Gastroesophageal sphincter (tissue), 4 donors: ENCODE measurements around the gene AFG1L. TPM values are rescaled to one million over a fixed set of nuclear protein-coding genes. Genes with fewer than 3 reads are reported as not detected.
"Not testable (repeated sequence)": the region's sequence is repeated elsewhere in the genome, so short reads cannot be mapped to it uniquely, and the experiment has no call there.

Experiments
- ATAC-seq: fragments of 150-250 bp; one replicate; pipeline ENCODE4 v1.9.1; 2016; ENCODE audit warnings: mild to moderate bottlenecking, moderate library complexity
- H3K27ac ChIP-seq, 4 donors: fragments of 200-600 bp; sonication (generic) in 3 of 4; 1 replicate in 3 of 4; 2 replicates in 1 of 4; pipeline ENCODE4 v1.5.1; 2016 to 2019
- H3K27me3 ChIP-seq: fragments of 200-600 bp; sonication (generic); one replicate; pipeline ENCODE4 v1.5.1; 2019
- H3K36me3 ChIP-seq, 2 donors: fragments of 200-600 bp; sonication (generic); one replicate each; pipeline ENCODE4 v1.5.1; 2019; ENCODE audit warnings: control low read depth in 1 of 2
- H3K4me1 ChIP-seq, 3 donors: fragments of 200-600 bp; sonication (generic); 1 replicate in 2 of 3; 2 replicates in 1 of 3; pipeline ENCODE4 v1.5.1; 2016 to 2019; ENCODE audit warnings: control low read depth in 2 of 3
- H3K4me3 ChIP-seq, 2 donors: fragments of 200-600 bp; sonication (generic); one replicate each; pipeline ENCODE4 v1.5.1; 2019; ENCODE audit warnings: mild to moderate bottlenecking in 1 of 2, moderate library complexity in 1 of 2
- H3K9me3 ChIP-seq, 3 donors: fragments of 200-600 bp; sonication (generic); one replicate each; pipeline ENCODE4 v1.5.1; 2017 to 2019; ENCODE audit warnings: control low read depth in 2 of 3
- EP300 ChIP-seq: sonication (generic); formaldehyde crosslinking; IDR thresholded peaks from one replicate; pipeline ENCODE4 v1.6.1; 2017; ENCODE audit warnings: antibody characterized with exemption, mild to moderate bottlenecking
- POLR2A ChIP-seq, 2 donors: fragments of 450-650 bp; IDR thresholded peaks; one replicate each; pipeline ENCODE4 v1.6.1; 2017; ENCODE audit warnings: antibody characterized with exemption in 2 of 2, mild to moderate bottlenecking in 2 of 2, moderate library complexity in 1 of 2
- POLR2AphosphoS5 ChIP-seq: sonication (generic); formaldehyde crosslinking; IDR thresholded peaks from one replicate; pipeline ENCODE4 v1.6.1; 2017; ENCODE audit warnings: antibody characterized with exemption
- WGBS, 2 donors: methylation state at CpG; one replicate each; pipeline ENCODE4 v1.1.5; 2018; ENCODE audit warnings: low coverage in 1 of 2; 5-methylcytosine and 5-hydroxymethylcytosine counted together
- total RNA-seq, 4 donors: library from RNA; depleted of rRNA; stranded (reverse); fragments of >200 nt; gene quantifications; one replicate each; pipeline ENCODE4 v1.1.0, GENCODE V29; 2016
- TF ChIP-seq, protein P1 (sequence below), 4 experiments: fragments of 200-600 bp in 2 of 4; fragments of 450-650 bp in 2 of 4; sonication (generic) in 1 of 4; IDR thresholded peaks; one replicate each; pipeline ENCODE4 v1.5.1; 2017 to 2019; ENCODE audit warnings: antibody characterized with exemption in 4 of 4, mild to moderate bottlenecking in 2 of 4, moderate library complexity in 2 of 4

Gene AFG1L
- total RNA-seq, 4 donors from 2014 or later: 1.6 to 7.6 (median 5.7) TPM

DNA sequence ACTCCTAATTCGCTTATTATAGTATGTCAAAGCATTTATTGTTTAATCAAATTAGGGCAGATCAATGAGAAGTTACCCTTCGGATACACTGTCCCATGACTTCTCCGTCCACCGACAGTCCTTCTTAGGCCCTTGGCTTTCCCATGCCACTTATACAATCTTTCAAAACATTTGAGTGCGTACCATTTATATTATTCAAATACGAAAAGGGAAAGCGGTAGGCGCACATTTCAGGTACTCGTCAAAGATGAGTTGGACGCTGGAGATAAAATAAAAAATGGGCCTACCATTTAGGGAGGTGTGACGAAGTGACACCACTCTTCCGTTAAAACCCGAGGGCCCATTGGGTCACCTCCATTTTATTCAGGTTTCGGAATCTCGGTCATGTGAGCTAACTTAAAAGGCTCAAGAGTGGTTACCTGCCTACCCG is 542 bp upstream of the AFG1L start:
- Histone ChIP-seq H3K27me3 (no peaks in the 10 kb centered on the region), H3K4me3 (peak overlapping the region; percentile 68 to 77), H3K36me3 (no peaks in the 10 kb centered on the region), H3K4me1 (peaks cover 0 to 14% (median 3%) of the 10 kb centered on the region in 3 donors), H3K27ac (peak overlapping the region; percentile 54 to 93 (median 89)), H3K9me3 (no peaks in the 10 kb centered on the region)
- peak; percentile 68 for ATAC-seq
- TF ChIP-seq POLR2A (IDR thresholded peaks at IDR 0.05): no peak
- TF ChIP-seq EP300: no peak
- TF ChIP-seq, protein P1, sequence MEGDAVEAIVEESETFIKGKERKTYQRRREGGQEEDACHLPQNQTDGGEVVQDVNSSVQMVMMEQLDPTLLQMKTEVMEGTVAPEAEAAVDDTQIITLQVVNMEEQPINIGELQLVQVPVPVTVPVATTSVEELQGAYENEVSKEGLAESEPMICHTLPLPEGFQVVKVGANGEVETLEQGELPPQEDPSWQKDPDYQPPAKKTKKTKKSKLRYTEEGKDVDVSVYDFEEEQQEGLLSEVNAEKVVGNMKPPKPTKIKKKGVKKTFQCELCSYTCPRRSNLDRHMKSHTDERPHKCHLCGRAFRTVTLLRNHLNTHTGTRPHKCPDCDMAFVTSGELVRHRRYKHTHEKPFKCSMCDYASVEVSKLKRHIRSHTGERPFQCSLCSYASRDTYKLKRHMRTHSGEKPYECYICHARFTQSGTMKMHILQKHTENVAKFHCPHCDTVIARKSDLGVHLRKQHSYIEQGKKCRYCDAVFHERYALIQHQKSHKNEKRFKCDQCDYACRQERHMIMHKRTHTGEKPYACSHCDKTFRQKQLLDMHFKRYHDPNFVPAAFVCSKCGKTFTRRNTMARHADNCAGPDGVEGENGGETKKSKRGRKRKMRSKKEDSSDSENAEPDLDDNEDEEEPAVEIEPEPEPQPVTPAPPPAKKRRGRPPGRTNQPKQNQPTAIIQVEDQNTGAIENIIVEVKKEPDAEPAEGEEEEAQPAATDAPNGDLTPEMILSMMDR (IDR thresholded peaks at IDR 0.05): no peak
- no peak for TF ChIP-seq POLR2AphosphoS5
- WGBS, 2 donors: 25 to 32% methylated on average over 14 to 16 of the region's 16 CpGs

DNA sequence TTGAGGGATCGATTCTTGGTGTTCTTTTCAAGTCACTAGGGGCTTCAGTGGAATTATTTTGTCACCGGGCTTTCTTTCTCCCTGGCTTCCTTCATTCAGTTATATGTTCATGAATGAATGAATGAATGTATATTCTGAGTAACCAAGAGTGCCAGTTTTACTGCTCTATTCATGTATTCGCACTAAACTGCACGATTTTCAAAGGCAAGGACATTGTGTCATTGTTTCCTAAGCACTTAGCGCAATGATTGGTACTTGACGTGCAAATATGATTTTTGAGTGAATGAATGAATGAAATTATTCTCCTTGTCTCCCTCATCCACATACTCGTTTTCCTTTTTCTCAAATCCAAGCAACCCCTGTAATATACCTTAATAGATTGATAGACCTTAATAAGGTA is 822 bp downstream of the AFG1L start:
- Histone ChIP-seq H3K27ac (peak overlapping the region in 2 of 4 donors; percentile 89), H3K4me1 (peaks cover 0 to 14% (median 3%) of the 10 kb centered on the region in 3 donors), H3K9me3 (no peaks in the 10 kb centered on the region), H3K27me3 (no peaks in the 10 kb centered on the region), H3K36me3 (no peaks in the 10 kb centered on the region), H3K4me3 (peak overlapping the region; percentile 68 to 77)
- WGBS, 2 donors: 66 to 74% methylated on average over 7 of the region's 7 CpGs
- TF ChIP-seq EP300: no peak
- TF ChIP-seq POLR2A (IDR thresholded peaks at IDR 0.05): no peak
- no peak for TF ChIP-seq POLR2AphosphoS5
- no peak for ATAC-seq

DNA sequence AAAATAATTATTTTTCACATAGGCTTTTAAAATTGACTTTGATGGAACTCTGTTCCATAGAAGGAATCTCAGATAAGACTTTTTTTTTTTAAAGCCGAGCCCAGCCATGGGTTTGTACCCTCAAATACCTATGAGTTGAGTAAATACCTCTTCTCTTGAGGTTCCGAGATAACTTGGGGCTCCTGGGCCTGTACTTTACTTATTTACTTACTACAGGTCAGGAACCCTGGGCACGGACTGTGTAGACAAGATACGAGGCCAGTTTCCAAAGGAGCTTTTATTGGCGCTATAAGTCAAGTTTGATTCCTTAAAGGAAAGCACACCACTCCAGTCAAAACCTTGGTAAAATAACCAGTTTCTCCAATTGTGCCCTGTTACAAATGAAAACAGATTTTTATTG is 7.5 kb downstream of the AFG1L start:
- Histone ChIP-seq H3K27me3 (no peaks in the 10 kb centered on the region), H3K36me3 (no peaks in the 10 kb centered on the region), H3K4me3 (no peak overlapping the region), H3K27ac (no peak overlapping the region), H3K4me1 (peaks cover 0 to 7% (median 0%) of the 10 kb centered on the region in 3 donors), H3K9me3 (no peaks in the 10 kb centered on the region)
- no peak for ATAC-seq
- TF ChIP-seq POLR2AphosphoS5 (no peak), POLR2A (IDR thresholded peaks at IDR 0.05) (no peak), EP300 (no peak)
- TF ChIP-seq, protein P1 (IDR thresholded peaks at IDR 0.05): no peak
- WGBS, 2 donors: 91 to 100% methylated on average over 2 to 5 of the region's 5 CpGs

DNA sequence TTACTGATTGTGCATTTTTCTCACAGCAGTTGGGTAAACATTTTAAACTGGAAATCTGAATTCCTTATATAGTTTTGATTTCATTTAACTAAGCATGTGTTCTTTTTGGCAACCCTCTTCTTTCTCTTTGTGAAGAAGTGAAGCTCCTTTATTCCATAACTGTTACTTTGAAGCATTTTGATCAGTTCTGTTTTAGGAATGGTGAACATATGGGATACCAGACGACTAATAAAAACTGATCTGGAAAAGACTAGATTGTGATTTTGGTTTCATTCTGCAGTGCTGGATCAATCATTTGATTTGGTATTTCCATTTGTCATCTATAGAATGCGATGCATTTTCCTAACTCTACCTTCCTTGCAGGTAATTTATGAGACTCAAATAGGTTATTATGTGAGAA is 9.8 kb downstream of the AFG1L start:
- no peak for TF ChIP-seq POLR2AphosphoS5
- no peak for TF ChIP-seq POLR2A (IDR thresholded peaks at IDR 0.05)
- no peak for TF ChIP-seq EP300
- TF ChIP-seq, protein P1 (IDR thresholded peaks at IDR 0.05): no peak
- H3K4me3 ChIP-seq: no peak overlapping the region
- no peaks in the 10 kb centered on the region for H3K9me3 ChIP-seq
- no peak for ATAC-seq
- 94 to 97% methylated on average over 2 of the region's 2 CpGs for WGBS, 2 donors
- no peaks in the 10 kb centered on the region for H3K36me3 ChIP-seq
- no peaks in the 10 kb centered on the region for H3K27me3 ChIP-seq
- H3K27ac ChIP-seq: no peak overlapping the region
- peaks cover 0 to 7% (median 0%) of the 10 kb centered on the region in 3 donors for H3K4me1 ChIP-seq

DNA sequence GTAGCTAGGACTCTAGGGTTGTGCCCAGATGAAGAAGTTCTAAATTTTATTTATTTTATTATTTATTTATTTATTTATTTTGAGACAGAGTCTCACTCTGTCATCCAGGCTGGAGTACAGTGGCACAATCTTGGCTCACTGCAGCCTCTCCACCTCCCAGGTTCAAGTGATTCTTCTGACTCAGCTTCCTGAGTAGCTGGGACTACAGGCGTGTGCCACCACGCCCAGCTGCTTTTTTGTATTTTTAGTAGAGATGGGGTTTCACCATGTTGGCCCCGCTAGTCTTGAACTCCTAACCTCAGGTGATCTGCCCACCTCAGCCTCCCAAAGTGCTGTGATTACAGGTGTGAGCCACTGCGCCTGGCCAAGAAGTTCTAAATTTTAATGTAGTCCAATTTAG is 13.8 kb downstream of the AFG1L start:
- not testable (repeated sequence) for H3K27ac ChIP-seq, H3K27me3 ChIP-seq, H3K4me3 ChIP-seq, H3K9me3 ChIP-seq, H3K36me3 ChIP-seq, ATAC-seq, H3K4me1 ChIP-seq
- WGBS, 2 donors: 80 to 93% methylated on average over 1 to 4 of the region's 4 CpGs

DNA sequence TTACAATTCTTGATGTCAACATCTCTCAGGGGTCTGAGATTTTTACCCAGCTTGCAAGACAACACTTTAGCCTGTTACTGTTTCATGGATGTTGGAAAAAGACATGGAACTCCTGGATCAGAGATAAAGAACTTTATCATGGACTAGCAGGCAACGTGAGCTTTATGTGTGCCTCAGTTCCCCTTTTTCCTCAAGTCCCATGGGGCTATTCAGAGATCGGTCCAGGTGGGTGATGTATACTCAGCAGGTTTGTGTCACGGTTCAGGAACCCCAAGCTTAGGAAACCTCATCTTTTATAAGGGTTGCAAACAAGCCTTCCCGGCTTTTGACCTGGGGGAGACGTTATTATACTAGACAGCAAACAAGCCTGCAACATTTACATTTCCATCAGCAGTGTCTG is 15.0 kb downstream of the AFG1L start:
- no peaks in the 10 kb centered on the region for H3K27me3 ChIP-seq
- TF ChIP-seq EP300 (no peak), POLR2A (IDR thresholded peaks at IDR 0.05) (no peak), POLR2AphosphoS5 (no peak)
- TF ChIP-seq, protein P1 (IDR thresholded peaks at IDR 0.05): no peak
- WGBS, 2 donors: 90 to 95% methylated on average over 3 to 5 of the region's 5 CpGs
- no peaks in the 10 kb centered on the region for H3K36me3 ChIP-seq
- no peaks in the 10 kb centered on the region for H3K4me1 ChIP-seq
- H3K9me3 ChIP-seq: no peaks in the 10 kb centered on the region
- no peak for ATAC-seq
- H3K4me3 ChIP-seq: no peak overlapping the region
- H3K27ac ChIP-seq: no peak overlapping the region
